Right lobe of liver (tissue), 6 donors: ENCODE measurements around the gene ATP6V1C2. TPM values are rescaled to one million over a fixed set of nuclear protein-coding genes. Genes with fewer than 3 reads are reported as not detected.

Experiments used
- ATAC-seq, 4 donors: fragments of 200-7000 bp; cut with Tn5 transposase; one replicate each; pipeline ENCODE4 v1.9.1; 2020; ENCODE audit warnings: mild to moderate bottlenecking in 4 of 4, moderate library complexity in 4 of 4
- DNase-seq, 3 donors: peaks; one replicate each; pipeline ENCODE4 v3.0.0-alpha.2; 2020
- H3K27ac ChIP-seq, 3 donors: fragments of 200-600 bp; one replicate each; pipeline ENCODE4 v1.8.0; 2022
- H3K27me3 ChIP-seq, 2 donors: fragments of 200-600 bp; one replicate each; pipeline ENCODE4 v1.8.0; 2022
- H3K36me3 ChIP-seq, 4 donors: fragments of 200-600 bp; sonication (generic) in 1 of 4; one replicate each; pipeline versions ENCODE4 v1.5.1 to v1.8.0; 2017 to 2022; ENCODE audit warnings: control low read depth in 1 of 4
- H3K4me1 ChIP-seq, 4 donors: fragments of 200-600 bp; sonication (generic) in 1 of 4; one replicate each; pipeline versions ENCODE4 v1.5.1 to v1.8.0; 2017 to 2022; ENCODE audit warnings: control low read depth in 1 of 4
- H3K4me3 ChIP-seq, 3 donors: fragments of 200-600 bp; one replicate each; pipeline ENCODE4 v1.8.0; 2022
- H3K9me3 ChIP-seq, 4 donors: fragments of 200-600 bp; sonication (generic) in 1 of 4; one replicate each; pipeline versions ENCODE4 v1.5.1 to v1.8.0; 2017 to 2022; ENCODE audit warnings: control low read depth in 1 of 4
- CTCF ChIP-seq, 4 donors: fragments of 200-600 bp in 3 of 4; fragments of 450-650 bp in 1 of 4; IDR thresholded peaks; one replicate each; pipeline versions ENCODE4 v1.5.1 to v1.8.0; 2016 to 2022; ENCODE audit warnings: antibody characterized with exemption in 4 of 4, mild to moderate bottlenecking in 2 of 4
- POLR2A ChIP-seq: fragments of 450-650 bp; IDR thresholded peaks from one replicate; pipeline ENCODE4 v1.6.1; 2017; ENCODE audit warnings: antibody characterized with exemption, mild to moderate bottlenecking
- WGBS: methylation state at CpG from one replicate; pipeline ENCODE4 v1.1.6; 2018; ENCODE audit warnings: low coverage, low lambda C conversion rate; ENCODE audit not compliant: insufficient coverage; ENCODE audit errors: missing lambda C conversion rate; 5-methylcytosine and 5-hydroxymethylcytosine counted together
- intact Hi-C, 2 donors: fragments of 100-400 bp; cut with DNase I; formaldehyde crosslinking; loops; one replicate each; pipeline versions ENCODE4 v1.11.2 to v1.14.1; 2022
- total RNA-seq, 6 experiments: library from RNA; depleted of rRNA in 2 of 6; stranded (reverse); fragments of >200 nt in 2 of 6; fragmentation: NEBNext Ultra II Directional in 3 of 6; extraction: Animal tissue kit (Norgen Biotek cat#: 25700) in 3 of 6; gene quantifications; one replicate each; pipeline versions ENCODE4 v1.1.0 to v1.2.4, GENCODE V29; 2016 to 2023
- donor health status: DM: no; HTN: yes; CAD: no.
- donor health status: DM: no; HTN: no; CAD: no.
- donor health status: DM: no; HTN: no; CAD: no.
- donor health status: DM: no; HTN: yes; CAD: no.
- donor health status: DM: no; HTN: yes; CAD: no.

The ATP6V1C2 gene
- total RNA-seq, 6 experiments from 2014 or later: 0.12 to 0.22 TPM; not detected in 4

GRCh38 chr2:10765914-10766313 is 44.5 kb downstream of the ATP6V1C2 start:
- no peak for DNase-seq
- intact Hi-C loops: no loop called here

GRCh38 chr2:10768063-10768507 is 46.7 kb downstream of the ATP6V1C2 start:
- DNase-seq (no peak), ATAC-seq (no peak)
- Histone ChIP-seq H3K27me3 (no peaks in the 10 kb centered on the region), H3K36me3 (no peaks in the 10 kb centered on the region), H3K27ac (no peak overlapping the region), H3K9me3 (no peaks in the 10 kb centered on the region), H3K4me3 (no peak overlapping the region), H3K4me1 (no peaks in the 10 kb centered on the region)
- TF ChIP-seq POLR2A (no peak), CTCF (IDR thresholded peaks at IDR 0.05) (no peak)
- WGBS: 58% methylated on average over 5 of the region's 16 CpGs
- intact Hi-C loops: no loop called here

More at GRCh38 chr2:10765914-10766313, 44.5 kb downstream of the ATP6V1C2 start:
- ATAC-seq: no peak
- WGBS: no CpG with 5 or more reads among the region's 12 CpGs
- Histone ChIP-seq H3K36me3 (no peaks in the 10 kb centered on the region), H3K4me3 (no peak overlapping the region), H3K4me1 (no peaks in the 10 kb centered on the region), H3K27ac (no peak overlapping the region), H3K9me3 (no peaks in the 10 kb centered on the region), H3K27me3 (no peaks in the 10 kb centered on the region)
- TF ChIP-seq CTCF (IDR thresholded peaks at IDR 0.05) (no peak), POLR2A (no peak)

GRCh38 chr2:10770956-10771750 is 49.7 kb downstream of the ATP6V1C2 start:
- 67% methylated on average over 2 of the region's 22 CpGs for WGBS
- no peaks in the 10 kb centered on the region for H3K36me3 ChIP-seq
- H3K27ac ChIP-seq: no peak overlapping the region
- intact Hi-C loops: no loop called here
- DNase-seq: peak in 1 of 3 donors; percentile 29
- H3K4me1 ChIP-seq: no peaks in the 10 kb centered on the region
- ATAC-seq: no peak
- H3K27me3 ChIP-seq: no peaks in the 10 kb centered on the region
- no peaks in the 10 kb centered on the region for H3K9me3 ChIP-seq
- no peak overlapping the region for H3K4me3 ChIP-seq
- TF ChIP-seq POLR2A (no peak), CTCF (IDR thresholded peaks at IDR 0.05) (no peak)

- DNase-seq (no peak), ATAC-seq (no peak)
- no peak overlapping the region for H3K27ac ChIP-seq
- no peak overlapping the region for H3K4me3 ChIP-seq
- no peaks in the 10 kb centered on the region for H3K9me3 ChIP-seq
- WGBS: 74% methylated on average over 10 of the region's 13 CpGs
- H3K4me1 ChIP-seq: no peaks in the 10 kb centered on the region
- TF ChIP-seq POLR2A: no peak
- TF ChIP-seq CTCF (IDR thresholded peaks at IDR 0.05): no peak
- H3K27me3 ChIP-seq: no peaks in the 10 kb centered on the region
- intact Hi-C loops: no loop called here
- H3K36me3 ChIP-seq: no peaks in the 10 kb centered on the region
Observed at GRCh38 chr2:10771786-10772185, 50.4 kb downstream of the ATP6V1C2 start.
